Cardiac fibroblast (primary cell): ENCODE results near the gene DOHH.

Experiments
- DNase-seq, 2 donors: peaks; one replicate each; pipeline versions ENCODE4 v3.0.0 to v3.0.0-alpha.2; 2010; ENCODE audit warnings: low read depth in 2 of 2
- H3K4me3 ChIP-seq, 2 donors: replicated peaks in 1 of 2; 1 replicate in 1 of 2; 2 replicates in 1 of 2; pipeline ENCODE4 v1.5.1; 2011; ENCODE audit warnings: low read depth in 2 of 2, low read length in 2 of 2, mild to moderate bottlenecking in 2 of 2, moderate library complexity in 1 of 2
- TF ChIP-seq, protein P1 (sequence below): IDR thresholded peaks from one replicate; pipeline ENCODE4 v1.5.1; 2011; ENCODE audit warnings: low read depth, mild to moderate bottlenecking, low read length, inconsistent platforms

Gene DOHH

DNA sequence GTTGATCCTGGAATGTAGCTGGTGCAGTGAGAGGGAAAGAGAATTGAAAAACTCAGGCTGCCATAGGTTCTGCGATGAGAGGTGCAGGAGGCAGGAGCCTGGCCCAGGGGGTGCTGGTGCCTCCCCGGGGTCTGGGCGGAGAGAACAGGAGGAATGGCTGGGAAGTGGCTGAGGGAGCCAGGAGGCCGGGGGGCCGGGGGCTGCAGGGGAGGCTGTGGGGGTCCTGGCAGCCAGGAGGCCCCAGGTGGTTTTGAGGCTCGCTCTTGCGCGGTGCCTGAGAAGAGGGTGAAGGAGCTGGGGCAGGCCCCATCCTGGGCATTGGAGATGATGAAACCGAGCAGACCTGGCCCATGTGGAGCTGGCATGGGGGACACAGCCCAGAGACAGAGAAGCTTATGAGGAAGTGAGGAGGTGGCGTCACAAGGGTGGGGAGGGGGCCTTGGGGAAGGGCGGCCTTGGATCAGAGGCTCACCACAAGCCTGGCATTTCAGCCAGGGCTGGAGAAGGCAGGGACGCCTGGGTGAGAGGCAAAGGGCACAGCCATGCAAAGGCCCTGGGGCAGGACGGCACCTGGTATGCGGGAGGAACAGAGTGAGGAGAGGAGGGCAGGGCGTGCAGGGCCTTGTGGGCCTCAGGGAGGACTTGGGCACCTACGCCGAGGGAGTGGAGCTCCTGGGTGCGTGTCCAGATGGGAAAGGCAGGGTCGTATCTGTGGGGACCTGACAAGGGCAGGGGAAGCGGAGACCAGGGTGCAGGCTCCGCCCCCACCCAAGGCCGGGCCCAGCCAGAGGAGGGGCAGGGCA, 37.2 kb upstream of the DOHH start:
- no peak overlapping the region for H3K4me3 ChIP-seq

DNA sequence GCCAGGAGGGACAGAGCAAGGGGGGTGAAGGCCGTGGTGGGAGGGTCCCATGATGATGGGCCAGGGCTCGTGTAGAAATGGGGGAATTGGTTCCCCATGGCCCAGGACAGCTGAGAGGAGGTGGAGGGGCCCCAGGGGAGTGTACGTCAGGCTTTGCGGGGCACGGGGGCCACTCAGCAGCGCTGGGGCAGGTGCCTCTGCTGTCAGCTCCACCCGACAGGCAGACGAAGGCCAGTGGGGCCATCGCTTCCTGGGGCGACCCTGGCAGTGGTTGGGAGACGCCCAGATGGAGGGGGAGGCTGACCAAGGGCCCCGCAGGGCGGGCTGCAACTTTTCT, 36.6 kb upstream of the DOHH start:
- no peak for DNase-seq
- no peak overlapping the region for H3K4me3 ChIP-seq
- TF ChIP-seq, protein P1, sequence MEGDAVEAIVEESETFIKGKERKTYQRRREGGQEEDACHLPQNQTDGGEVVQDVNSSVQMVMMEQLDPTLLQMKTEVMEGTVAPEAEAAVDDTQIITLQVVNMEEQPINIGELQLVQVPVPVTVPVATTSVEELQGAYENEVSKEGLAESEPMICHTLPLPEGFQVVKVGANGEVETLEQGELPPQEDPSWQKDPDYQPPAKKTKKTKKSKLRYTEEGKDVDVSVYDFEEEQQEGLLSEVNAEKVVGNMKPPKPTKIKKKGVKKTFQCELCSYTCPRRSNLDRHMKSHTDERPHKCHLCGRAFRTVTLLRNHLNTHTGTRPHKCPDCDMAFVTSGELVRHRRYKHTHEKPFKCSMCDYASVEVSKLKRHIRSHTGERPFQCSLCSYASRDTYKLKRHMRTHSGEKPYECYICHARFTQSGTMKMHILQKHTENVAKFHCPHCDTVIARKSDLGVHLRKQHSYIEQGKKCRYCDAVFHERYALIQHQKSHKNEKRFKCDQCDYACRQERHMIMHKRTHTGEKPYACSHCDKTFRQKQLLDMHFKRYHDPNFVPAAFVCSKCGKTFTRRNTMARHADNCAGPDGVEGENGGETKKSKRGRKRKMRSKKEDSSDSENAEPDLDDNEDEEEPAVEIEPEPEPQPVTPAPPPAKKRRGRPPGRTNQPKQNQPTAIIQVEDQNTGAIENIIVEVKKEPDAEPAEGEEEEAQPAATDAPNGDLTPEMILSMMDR, result no peak

More for the DNA sequence above, 37.2 kb upstream of the DOHH start:
- no peak for DNase-seq
- TF ChIP-seq, protein P1, result no peak

DNA sequence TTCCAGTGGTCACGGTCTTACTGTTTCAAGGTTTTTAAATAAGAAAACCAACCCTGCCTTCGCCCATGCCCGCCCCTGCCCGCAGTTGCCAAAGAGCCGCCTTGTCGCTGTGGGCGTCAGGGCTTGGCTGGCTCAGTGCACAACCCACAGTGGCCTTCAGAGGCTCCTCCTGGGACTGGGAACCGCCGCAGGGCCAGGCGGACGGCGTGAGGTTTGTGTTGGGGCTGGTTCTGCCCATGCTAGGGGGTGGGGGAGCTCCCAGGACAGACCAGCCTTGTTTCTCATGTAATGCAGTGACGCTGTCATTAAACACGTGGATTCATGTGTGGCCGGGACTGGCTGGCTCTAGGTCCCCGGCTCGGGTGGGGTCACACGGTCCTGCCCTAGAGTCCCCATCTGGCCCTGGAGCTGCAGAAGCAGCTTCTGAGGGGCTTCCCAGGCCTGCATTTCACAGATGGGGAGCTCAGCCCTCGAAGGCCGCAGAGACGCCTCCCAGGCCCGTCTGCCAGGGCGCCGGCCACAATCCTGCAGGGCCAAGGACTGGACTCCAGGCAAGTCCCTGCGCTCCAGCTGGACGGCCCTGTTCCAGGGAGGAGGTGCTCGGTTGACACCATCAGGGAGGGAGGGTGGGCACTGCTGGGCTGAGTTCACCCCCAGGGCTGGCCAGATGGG, 36.1 kb upstream of the DOHH start:
- TF ChIP-seq, protein P1, result no peak
- no peak for DNase-seq
- no peak overlapping the region for H3K4me3 ChIP-seq

DNA sequence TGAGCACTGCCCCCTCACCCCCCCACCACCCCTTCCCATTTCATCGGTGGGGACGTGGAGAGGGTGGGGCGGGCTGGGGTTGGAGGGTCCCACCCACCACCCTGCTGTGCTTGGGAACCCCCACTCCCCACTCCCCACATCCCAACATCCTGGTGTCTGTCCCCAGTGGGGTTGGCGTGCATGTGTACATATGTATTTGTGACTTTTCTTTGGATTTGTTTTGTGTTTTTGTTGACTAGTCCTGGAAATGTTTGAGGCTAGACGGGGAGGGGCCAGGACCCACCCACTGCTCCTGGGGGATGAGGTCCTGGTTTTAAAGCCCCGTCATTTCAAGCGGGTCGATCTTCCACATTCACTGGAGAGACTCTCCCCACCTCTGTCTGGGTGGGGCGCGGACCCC, 35.5 kb upstream of the DOHH start:
- TF ChIP-seq, protein P1, result no peak
- no peak overlapping the region for H3K4me3 ChIP-seq

DNA sequence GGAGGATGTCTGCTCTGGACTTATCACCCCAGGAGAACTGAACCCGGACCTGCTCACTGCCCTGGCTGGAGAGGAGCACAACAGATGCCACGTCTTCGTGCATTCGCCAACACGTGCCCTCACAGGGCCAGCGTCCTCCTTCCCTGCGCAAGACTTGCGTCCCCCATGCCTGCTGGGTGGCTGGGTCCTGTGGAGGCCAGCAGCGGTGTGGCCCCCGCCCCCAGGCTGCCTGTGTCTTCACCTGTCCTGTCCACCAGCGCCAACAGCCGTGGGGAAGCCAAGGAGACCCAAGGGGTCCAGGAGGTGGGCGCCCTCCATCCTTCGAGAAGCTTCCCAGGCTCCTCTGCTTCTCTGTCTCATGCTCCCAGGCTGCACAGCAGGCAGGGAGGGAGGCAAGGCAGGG, 35.1 kb upstream of the DOHH start:
- H3K4me3 ChIP-seq, result no peak overlapping the region
- DNase-seq, result no peak

More for the DNA sequence above, 35.5 kb upstream of the DOHH start:
- no peak for DNase-seq

DNA sequence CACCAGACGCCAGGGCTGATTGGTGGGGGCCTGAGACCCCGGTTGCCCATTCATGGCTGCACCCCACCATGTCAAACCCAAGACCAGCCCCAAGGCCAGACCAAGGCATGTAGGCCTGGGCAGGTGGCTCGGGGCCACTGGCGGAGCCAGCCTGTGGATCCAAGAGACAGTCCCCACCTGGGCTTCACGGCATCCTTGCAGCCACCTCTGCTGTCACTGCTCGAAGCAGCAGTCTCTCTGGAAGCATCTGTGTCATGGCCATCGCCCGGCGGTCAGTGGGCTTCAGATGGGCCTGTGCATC, 34.7 kb upstream of the DOHH start:
- TF ChIP-seq, protein P1, result no peak

More for the DNA sequence above, 35.1 kb upstream of the DOHH start:
- TF ChIP-seq, protein P1, result no peak

More for the DNA sequence above, 34.7 kb upstream of the DOHH start:
- no peak overlapping the region for H3K4me3 ChIP-seq
- no peak for DNase-seq
